Uterus (tissue), 2 donors: ENCODE results near the gene ERG.

Source experiments
- CTCF ChIP-seq, 4 experiments: fragments of 200-600 bp in 2 of 4; fragments of 450-650 bp in 2 of 4; sonication (generic) in 2 of 4; IDR thresholded peaks; one replicate each; pipeline ENCODE4 v1.5.1; 2016 to 2019; ENCODE audit warnings: antibody characterized with exemption in 4 of 4, mild to moderate bottlenecking in 2 of 4, moderate library complexity in 1 of 4
- POLR2A ChIP-seq, 2 donors: fragments of 450-650 bp; IDR thresholded peaks; one replicate each; pipeline ENCODE4 v1.6.1; 2016; ENCODE audit warnings: antibody characterized with exemption in 2 of 2, mild to moderate bottlenecking in 1 of 2, moderate library complexity in 1 of 2

DNA sequence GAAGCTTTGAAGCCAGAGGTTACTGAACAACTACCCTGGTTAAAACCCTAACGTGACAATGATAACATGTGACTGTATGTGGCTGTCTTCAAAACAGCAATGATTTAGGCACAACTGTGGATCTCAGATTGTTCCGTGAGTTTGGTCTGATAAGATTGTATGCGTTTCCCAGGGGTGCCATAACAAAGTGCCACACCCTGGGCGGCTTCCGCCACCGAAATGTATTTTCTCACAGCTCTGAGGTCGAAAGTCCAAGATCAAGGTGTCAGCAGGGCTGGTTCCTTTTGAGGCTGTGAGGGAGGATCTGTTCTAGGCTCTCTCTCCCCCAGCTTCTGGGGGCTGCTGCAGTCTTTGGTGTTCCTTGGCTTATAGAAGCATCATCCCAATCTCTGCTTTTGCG lies 29.5 kb upstream of the ERG start:
- TF ChIP-seq CTCF (IDR thresholded peaks at IDR 0.05) (no peak), POLR2A (IDR thresholded peaks at IDR 0.05) (no peak)
